ENCODE data around the gene RELL1.

DNA sequence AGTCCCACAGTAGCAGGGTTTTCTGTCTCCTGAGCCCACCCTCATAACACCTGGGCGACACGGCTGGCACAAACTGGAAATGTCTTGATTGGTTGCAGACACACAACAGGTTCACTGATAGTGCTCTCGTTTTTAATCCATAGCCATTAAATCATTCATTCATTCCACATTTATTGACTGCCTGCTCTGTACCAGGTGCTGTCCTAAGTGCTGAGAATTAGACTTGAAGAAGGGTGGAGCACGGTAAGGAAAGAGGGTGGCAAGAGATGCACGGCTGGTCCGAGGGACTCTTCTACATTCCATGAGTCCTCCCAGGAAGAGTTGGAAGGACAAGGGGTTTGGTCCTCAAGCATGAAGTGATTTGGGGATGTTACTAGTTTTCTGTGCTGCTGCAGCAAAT lies 100.0 kb downstream of the RELL1 start:
- TF ChIP-seq, protein P1, sequence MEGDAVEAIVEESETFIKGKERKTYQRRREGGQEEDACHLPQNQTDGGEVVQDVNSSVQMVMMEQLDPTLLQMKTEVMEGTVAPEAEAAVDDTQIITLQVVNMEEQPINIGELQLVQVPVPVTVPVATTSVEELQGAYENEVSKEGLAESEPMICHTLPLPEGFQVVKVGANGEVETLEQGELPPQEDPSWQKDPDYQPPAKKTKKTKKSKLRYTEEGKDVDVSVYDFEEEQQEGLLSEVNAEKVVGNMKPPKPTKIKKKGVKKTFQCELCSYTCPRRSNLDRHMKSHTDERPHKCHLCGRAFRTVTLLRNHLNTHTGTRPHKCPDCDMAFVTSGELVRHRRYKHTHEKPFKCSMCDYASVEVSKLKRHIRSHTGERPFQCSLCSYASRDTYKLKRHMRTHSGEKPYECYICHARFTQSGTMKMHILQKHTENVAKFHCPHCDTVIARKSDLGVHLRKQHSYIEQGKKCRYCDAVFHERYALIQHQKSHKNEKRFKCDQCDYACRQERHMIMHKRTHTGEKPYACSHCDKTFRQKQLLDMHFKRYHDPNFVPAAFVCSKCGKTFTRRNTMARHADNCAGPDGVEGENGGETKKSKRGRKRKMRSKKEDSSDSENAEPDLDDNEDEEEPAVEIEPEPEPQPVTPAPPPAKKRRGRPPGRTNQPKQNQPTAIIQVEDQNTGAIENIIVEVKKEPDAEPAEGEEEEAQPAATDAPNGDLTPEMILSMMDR (IDR thresholded peaks at IDR 0.05; ENCODE audit: low read depth, low read length, poor library complexity, severe bottlenecking): no peak
- no peak for TF ChIP-seq EZH2phosphoT487 (IDR thresholded peaks at IDR 0.05; ENCODE audit: borderline replicate concordance, low read length)
